ENCODE measurements around the gene S100Z.
A peak's percentile ranks its signal among the peaks of the same experiment; 100 is the strongest.

S100Z gene

DNA sequence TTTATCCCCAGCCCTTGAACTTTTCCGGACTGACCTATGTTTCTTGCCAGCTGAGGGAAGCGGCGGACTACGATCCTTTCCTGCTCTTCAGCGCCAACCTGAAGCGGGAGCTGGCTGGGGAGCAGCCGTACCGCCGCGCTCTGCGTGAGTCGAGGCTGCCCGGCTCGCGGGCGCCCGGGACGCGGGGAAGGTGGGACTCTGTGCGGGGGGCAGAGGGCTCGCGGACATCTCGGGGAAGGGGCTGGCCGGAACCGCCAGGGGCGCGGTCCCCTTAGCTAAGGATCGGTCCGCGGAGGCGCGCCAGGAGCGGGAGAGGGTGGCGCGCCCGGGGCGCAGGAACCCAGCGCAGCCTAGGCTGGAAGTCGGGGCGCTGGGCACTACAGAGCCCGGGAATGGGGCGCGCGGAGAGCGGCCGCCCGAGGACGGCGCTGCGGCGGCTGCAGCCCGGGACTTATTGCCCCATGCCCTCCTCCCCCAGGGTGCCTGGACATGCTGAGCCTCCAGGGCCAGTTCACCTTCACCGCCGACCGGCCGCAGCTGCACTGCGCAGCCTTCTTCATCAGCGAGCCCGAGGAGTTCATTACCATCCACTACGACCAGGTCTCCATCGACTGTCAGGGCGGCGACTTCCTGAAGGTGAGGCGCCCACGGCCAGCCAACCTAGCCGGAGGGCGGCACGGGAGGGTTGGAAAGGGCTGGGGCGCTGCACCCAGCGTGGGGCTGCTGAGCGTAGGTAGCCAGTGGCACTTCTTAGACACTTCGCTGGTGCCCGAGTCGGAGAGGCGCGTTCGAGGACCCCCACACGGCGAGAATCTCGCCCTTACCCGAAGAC is 104.0 kb downstream of the S100Z start:
- DNase-seq (ENCODE audit: low spot score), result no peak

DNA sequence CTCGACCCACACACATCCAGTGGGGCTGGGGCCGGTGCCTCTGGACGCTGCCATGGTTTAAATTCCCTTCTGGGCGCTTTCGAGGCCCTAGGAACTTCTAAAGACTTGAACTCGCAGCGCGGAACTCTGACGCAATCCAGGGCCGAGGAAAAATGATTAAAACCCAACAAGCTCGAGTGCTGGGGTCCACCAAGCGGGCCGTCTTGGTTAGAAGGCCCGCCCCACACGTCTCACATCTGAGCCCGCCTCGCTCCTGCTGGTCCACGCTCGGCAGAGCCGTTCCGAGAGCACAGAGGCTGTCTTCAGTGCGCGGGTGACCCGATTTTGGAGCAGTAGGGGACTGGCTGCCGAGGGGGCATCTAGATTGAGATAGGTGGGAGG is 104.6 kb downstream of the S100Z start:
- DNase-seq (ENCODE audit: low spot score), result no peak

DNA sequence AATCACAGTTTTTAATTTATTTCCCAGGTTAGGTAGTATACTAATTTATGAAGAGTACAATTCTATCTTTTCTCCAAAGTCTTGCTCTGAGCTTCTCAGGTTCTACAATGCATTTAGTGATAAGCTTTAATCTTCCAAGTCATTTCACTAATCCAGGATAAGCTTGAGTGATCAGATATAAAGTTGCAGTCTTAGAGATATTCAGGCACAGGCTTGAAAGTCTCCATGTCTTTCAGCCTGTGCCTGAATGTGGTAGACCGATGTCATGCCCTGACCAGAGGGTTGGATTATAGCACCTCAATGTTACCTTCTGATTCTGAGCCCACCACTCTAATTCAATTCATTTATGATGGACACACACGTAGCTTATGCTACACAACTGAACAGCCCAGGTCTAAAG is 106.2 kb downstream of the S100Z start:
- DNase-seq (ENCODE audit: low spot score), result no peak

DNA sequence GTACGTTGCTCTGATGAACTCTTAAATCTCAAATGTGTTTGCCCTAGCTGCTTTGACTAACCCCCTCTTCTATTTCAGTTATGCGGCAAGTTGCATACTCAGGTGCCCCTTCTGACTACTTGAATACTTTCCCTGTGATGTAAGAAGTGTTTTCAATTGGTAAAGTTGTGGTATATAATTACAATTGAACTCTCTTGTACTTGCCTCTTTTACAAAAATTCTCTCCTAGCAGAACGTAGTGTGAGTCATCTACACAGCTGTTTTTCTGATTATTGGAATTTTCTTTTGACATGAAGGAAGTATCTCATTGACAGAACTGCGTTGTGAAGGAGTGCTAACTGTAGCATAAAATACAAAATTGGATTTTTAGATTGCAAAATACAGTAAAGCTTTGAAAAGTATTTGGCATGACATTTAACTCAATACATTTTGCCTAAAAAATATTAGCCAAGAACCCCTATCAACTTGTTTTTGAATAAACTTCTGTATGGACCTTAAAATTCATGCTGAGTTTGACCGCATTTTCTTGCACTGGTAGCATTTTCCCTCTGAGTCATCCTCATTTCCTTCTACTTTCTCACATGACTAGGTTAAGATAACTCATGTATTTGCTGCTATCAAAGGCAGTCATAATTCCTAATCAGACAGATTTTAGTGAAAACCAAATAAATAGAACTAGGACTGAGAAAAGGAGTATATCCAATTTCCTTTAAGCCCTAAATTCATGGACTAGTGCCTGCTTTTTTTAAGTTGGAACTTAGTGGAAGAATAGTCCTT is 109.4 kb downstream of the S100Z start:
- DNase-seq (ENCODE audit: low spot score), result peak; percentile 58

DNA sequence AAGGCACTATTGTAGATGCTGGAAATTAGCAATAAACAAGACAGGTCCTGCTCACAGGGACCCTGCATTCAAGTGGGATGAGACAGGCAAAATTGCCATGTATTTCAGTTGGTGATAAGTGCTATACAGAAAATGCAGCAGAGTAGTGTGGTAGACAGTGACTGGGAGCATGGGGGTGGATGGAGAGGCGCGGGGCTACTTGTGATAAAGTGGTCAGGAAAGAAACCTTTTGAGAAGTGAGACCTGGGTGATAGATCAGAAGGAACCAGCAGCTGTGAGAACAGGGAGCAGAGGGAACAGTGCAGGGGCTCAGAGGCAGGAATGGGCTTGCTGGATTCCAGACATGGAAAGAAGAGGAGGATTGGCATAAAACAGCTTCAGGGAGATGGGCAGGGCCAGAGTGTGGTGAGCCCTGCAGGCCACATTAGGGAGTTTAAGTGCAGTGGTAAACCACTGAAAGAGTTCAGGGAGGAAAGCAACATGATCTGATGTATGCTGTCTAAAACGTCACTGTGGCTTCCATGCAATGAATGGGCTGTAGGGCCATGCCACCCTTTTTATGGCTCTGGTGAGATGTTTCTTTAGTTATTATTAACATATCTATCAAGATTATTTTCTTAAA is 110.3 kb downstream of the S100Z start:
- DNase-seq (ENCODE audit: low spot score), result no peak

DNA sequence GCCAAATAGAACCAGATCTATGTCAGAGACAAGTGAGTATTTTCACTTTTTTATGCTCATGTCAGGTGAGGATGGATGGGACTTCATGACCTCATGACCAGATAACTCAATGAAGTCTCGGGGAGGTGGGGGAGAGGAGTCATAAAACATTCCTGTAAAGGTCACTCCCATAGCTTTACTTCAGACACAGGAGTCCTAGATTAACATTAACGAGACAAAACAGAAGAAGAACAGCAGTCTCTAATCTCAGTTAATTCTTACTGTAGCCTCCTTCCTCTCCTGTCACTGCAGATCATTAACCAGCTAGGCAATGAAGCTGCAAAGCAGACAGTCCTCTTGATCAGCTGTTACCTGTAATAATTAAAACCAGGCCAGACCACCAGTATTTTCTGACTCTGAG is 114.2 kb downstream of the S100Z start:
- no peak for DNase-seq (ENCODE audit: low spot score)

Data from RKO (cell line).